HG03135 (cell line): Measurements from ENCODE around the gene HCCS.
"Not testable (repeated sequence)": the region's sequence is repeated elsewhere in the genome, so short reads cannot be mapped to it uniquely, and the experiment has no call there.

Source experiments
- ATAC-seq: cut with Tn5 transposase; IDR thresholded peaks from one replicate; pipeline ENCODE4 v1.9.1; 2021; ENCODE audit warnings: mild to moderate bottlenecking, moderate library complexity; ENCODE audit not compliant: unreplicated experiment

The HCCS gene

DNA sequence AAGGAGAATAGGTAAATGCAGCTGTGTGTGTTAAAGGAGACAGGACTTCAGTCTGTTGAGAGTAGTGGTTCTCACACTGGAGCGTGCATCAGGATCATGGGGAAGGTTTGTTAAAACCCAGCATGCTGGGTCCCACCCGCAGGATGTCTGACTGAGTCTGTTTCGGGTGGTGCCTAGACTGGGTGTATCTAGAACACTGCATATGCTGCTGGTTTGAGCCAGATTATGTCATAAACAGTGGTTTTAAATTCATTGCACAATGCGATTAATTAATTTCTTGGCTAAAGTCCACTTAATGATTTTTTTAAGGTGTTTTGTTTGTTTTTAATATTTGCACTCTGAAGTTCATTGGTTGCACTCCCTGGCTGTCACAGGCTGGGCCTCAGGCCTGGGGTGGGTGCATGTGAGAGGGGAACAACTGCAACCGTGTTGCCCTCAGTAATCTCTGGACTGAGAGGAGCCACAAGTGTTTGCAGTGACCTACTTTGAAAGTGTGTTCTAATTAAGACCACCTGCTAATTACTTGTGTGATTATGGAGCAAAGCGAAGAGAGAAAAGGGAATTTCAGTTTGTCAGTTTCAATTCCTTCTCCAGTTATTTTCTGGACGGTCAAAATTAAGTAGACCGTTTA, 8.3 kb downstream of the HCCS start:
- no peak for ATAC-seq

DNA sequence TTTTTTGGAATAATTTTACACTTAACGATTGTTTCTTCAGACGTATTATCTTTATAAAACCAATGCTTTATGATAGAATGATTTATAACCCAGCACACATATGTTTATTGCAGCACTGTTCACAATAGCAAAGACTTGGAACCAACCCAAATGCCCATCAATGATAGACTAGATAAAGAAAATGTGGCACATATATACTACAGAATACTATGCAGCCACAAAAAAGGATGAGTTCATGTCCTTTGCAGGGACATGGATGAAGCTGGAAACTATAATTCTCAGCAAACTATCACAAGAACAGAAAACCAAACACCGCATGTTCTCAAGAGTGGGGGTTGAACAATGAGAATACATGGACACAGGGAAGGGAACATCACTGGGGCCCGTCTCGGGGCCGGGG, 12.0 kb downstream of the HCCS start:
- ATAC-seq, result not testable (repeated sequence)

DNA sequence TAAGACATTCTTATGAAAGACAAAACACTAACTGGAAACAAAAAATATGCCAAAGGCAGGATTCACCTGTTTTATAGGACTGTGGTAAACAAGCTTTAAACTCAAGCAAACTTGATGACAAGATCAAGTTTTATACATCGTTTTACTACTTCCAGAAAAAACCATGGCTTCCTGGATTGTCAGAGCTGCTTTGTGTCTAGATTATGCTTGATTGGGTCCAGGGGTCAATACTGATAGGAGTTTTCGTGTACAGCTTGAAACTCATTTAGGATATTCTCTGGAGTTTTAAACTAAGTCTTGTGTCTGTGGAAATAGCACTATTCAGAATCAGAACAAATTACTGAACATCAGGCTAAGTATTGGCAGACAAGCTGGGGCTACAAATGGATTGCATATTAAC, 13.0 kb downstream of the HCCS start:
- no peak for ATAC-seq

DNA sequence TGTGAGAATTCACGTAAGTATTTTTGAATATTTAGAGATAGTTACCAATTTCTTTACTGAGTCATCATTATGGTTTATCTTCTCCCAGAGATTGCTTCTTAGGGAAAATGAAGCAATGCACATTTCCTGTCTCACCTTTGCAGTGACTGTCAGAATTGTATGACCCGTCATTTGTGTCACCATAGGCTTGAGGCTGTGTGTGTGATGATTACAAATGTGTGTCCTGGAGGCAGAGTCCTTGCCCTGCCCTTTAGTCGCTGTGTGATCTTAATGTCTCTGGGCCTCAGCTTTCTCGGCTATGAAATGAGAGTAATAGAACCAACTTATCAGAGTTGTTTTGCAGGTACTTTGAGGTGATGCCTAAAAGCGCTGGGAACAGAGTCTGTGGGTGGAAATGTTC, 13.9 kb downstream of the HCCS start:
- no peak for ATAC-seq

DNA sequence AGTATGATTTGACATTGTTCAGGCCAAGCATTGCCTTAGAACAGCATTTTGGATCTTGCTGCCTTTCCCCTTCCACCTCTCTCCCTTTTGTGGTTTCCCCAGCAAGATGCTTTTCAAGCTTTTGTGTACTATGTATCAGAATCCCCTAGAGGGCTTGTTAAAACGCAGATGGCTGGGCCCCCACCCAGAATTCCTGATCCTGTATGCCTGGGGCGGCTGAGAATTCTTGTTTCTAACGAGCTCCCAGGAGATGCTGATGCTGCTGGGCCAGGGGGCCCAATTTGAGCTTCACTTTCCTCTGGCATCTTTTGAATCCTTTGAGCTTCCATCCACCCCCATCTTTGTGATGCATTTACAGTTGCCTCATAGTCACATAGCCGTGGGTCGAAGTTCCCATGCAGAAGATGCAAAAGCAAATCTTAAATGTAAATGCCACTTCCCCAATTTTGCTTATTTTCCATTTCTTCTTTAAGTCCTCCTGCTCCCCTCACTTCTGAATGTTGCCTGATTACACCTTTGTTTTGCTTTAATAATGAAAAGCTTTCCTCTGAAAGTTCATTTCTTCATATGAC, 18.5 kb downstream of the HCCS start:
- no peak for ATAC-seq

DNA sequence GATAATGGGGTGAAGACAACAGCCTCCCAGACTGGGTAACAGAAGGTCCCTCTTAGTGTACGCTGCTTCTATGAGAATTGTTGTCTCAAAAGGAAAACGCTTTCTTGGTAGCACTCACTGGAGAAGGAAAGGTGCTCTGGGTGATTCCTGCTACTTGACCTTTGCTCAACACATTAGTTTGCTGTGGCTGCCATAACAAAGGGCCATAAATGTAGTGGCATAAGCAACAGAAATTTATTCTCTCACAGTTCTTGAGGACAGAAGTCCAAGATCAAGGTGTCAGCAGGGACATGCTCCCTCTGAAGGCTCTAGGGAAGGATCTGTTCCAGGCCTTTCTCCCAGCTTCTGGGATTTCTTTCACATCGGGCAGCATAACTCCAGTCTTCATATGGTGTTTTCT, 19.0 kb downstream of the HCCS start:
- ATAC-seq, result no peak

DNA sequence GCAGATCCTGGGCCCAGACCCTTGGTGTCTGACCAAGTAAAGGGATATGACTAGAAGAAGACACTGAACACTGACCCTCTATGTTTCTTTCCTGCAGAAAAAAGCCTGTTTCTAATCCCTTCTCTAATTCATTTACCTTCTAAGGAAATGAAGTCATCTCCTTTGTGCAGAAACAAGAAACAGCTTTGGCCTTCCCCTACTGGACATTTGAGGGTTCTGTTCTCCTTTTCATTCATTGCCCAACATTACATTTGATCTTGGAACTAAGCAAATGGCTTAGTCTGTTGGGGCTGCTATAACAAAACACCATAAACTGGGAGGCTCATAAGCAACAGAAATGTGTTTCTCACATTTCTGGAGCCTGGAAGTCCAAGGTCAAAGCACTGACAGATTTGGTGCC, 20.0 kb downstream of the HCCS start:
- ATAC-seq, result no peak

DNA sequence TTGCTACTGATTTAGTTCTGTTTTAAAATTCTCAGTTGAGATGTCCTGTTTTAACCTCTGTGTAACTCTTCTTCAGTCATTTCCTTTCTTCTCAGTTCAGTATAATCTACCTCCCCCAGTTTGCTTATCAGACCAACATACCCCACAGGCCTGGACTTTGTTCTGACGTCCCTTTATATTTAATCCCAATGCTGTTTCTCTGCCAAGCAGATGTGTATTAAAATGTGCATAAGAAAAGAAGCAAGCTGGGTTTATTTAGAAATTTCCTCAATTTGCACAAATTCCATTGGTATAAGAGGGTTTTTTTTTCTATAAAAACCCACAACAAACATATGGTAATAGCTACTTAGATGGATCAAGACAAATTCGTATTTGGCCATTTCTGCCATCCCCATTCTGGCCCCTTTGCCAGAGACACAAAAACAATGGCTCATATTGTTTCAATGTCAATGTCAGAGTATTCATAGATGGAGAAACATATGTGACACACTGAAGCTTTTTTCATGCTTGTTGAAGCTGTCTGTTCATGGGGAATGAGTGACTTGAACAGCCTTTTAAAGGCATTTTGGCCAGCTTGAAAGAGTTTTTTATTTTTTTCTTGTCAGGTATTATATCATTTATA, 24.5 kb downstream of the HCCS start:
- no peak for ATAC-seq

DNA sequence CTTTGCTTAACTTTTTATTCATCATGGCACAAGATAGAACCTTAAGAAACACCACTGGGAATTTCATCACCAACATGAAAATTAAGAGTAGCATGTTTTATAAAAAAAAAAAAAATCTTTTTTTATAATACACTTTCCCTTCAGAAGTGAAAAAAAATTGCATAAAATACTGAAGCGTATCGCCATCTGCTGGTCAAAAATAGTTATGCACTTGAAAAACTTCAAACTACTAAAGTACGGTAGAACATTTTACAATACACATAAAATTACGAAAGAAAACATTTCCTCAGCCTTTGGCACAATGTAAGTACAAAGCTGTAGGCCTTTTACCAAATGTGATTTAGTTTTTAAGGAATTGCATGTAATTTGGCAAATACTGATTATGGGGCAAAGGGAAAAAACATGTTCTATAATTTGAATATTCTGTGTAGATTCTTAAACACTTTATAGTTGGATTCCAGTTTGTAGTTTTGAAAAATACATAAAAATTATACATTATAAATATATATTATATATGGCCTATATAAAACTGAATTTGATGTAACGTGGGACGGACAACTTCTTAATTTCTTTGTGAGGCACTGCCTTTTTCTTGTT, 26.5 kb downstream of the HCCS start:
- no peak for ATAC-seq

DNA sequence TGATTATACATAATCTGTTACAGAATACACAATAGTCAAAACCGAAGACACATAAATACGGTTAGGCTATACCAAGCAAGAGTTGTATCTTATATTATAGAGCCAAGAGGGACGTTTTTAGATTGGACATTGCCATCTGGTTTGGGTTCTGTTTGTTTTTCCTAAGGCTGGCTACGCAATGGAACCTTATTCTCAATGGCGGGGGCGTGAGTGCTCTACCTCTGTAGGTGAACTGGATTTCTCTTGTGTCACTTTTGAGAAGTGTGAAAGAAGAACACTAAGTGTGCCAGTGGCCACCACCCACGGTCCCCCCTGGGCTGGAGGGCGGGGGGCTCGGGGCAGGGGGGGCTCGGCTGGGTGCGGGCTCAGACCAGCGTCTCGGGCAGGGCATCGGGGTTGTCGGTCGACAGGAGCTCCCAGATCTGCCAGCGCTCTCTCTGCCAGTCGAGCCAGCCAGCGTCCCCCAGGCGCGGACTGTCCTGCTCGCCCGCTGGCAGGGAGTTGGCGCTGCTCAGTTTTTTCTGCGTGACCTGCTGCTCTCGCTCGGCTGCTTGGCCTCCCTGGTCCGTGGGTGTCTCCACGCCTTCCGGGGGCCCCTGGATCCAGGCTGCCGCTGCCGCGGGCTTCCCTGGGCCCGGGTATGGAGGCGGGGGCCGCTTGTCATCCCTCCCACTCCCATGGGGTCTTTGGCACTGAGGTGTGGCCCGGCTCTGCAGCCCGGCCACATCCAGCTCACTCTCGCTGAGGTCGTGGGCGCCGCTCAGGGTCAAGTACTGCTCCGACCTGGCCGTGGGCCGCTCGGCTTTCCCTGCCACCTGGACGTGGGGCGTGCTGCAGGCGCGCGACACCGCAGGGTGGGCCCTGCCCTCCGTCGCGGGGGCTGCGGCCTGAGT, 27.6 kb downstream of the HCCS start:
- no peak for ATAC-seq

DNA sequence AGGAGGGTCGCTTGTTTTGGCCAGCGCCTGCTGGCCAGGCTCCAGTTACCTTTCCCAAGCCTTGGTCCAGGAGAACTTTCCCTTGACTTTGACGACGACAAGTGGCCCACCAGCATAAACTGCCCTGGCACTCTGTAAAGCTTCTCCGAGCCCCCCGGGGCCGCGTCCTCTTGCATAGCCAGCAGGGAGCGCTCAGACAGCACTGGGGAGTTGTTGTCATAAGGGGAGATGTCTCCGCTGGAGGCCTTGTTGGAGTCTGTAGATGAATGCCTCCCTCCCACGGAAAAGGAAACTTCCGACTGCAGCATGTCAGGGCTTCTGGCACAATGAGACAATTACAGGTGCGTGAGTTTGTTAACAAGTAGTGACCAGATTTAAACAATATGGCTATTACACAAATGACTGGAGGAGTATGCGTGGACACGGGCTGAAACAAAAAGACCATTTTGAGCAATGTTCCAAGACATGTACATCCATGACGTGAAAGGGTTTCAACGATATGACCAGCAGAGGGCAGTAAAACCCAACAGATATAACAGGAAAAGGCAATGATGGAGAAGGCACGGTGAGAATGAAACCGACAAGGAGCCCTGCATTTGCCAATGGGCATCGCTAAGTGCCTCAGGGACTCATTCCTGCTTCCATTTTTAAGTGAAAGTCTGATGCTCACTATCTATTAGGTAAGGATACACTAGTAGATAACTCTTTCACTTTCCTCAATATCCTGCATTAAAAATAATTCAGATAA, 33.0 kb downstream of the HCCS start:
- peak; percentile 83 for ATAC-seq

DNA sequence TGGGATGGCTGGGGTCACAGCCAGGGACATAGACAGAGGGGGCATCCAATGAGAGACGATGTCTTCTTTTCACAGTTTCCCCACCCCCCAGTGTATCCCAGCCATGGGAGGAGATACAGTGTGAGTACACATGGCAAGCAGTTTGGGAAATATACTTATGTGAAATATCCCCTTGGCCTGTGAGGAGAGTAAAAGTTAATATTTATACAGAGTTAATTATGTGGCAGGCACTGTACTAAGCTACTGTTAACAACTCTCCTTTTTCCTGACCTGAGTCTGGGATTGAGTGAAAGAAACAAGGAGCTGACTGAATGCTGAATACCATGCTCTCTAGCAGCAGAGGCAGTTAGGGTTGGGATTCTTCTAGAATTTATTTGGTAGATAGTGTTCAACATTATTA, 35.3 kb downstream of the HCCS start:
- ATAC-seq, result no peak

DNA sequence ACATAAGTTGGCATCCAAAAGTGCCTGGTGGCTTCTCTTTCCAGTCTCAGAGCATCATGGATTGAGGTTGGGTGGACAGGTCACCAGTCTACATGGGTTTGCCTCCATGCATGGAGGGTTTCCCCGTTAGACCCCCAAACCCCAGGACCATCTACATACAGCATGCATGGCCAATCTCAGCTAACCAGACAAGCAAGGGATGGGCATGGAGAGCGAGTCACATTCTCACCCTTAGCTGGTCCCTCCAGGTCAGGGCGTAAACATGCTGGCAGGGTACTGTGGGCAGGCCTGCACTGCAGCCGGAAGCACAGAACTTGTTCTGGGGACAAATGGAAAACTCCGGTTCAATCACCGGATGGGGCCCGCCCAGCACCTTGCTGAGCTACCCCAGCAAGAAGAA, 37.3 kb downstream of the HCCS start:
- no peak for ATAC-seq

DNA sequence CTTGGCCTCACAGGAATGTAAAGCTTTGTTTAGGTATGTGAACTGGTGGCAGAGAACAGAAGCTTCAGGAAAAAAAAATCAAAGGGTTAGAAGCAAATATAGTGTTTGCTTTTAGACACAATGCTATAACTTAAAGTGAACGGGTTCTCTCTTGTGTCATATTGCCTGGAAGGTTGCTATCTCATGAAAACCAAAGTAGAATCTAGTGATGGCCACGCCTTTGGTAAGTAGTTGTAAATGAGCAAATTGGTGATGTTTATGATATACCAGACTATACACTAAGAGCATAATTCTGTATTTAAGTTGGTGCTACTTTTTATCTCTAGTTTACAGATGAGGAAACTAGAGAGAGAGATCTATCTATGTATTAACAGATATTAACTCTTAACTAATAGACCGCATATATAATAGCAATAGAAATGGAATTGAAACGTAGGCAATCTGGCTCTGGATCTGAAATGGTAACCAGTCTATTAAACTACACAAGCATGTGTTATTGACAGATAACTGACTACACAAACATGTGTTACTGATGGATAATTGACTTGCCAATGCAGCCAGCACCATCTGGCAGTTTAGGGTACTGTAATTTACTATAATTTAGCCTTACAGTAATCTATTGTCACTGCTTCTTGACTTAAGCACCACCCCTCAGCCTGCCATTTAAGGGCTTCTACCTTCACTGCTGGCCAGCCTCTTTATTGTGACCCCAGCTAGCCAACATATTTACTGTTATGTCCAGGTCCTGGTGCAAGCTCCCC, 40.8 kb downstream of the HCCS start:
- ATAC-seq, result no peak

DNA sequence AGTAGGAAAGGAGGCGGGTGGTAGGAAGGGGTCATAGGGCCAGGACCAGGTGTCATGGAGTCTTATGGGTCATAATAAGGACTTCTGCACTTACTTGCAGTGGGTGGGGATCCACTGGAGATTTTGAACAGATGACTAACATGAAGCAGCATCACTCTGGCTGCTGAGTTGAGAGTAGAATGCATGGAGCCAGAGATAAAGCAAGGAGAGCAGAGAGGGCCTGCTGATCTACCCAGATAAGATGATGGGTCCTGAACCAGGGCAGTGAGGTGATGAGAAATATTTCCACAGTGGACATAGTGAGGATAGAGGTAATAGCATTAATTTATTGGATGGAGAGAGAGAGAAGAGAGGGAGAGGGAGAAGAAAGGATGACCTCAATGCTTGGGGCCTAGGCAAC, 48.0 kb downstream of the HCCS start:
- no peak for ATAC-seq

DNA sequence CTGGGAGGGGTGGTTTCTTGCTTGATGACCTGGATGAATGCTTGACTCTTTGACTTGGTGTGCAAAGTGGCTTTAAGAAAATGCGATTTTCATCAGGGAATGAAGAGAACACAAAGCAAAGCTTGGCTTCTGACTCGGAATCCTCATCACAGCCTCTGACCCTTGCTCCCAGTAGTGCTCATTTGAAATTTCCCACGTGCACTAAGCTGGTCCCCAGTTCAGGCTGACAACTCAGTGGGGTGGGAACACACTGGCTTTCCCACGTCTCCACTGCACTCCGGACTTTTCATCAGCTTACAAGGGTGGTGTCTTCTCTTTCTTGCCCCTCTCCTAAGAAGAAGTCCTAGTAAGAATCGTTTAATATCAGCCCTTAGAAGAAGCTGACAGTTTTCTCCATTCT, 53.3 kb downstream of the HCCS start:
- ATAC-seq, result no peak

DNA sequence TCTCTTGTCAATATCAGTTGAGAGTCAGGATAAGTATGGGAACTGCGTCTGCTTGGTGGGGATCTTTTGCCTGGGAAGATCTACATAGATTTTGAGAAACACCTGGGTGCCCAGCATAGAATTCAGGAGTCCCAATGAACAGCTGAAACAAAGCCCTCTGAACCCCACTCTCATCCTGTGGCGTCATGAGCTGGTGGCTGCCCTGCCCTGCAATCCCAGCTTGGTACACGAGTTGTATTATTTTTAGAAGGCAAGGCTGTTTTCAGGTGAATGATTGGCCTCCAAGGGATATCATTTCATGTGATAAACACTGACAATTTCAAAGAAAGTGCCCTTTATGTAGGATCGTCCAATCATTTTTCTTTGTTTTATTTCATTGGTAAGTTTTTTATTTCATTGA, 60.8 kb downstream of the HCCS start:
- no peak for ATAC-seq

DNA sequence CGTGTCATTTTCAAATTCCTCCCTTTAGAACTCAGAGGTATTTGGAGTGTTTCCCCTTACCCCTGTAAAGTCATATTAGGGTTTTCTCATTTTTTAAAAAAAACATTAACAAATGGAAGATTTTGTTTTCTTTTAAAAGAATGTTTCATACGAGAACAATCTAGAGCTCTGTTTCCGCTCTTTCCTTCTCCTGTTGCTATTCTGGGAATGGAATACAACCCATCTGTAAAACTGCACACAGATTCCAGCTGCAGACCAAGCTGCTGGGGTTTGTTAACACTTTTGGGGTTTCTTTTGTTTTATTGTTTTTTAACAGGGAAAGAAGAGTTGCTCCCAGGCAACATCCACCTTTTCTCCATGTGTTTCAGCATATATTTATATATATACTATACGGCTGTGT, 61.3 kb downstream of the HCCS start:
- ATAC-seq, result no peak
